IMR-90 (cell line): ENCODE measurements around the gene ZDHHC8. TPM values are rescaled to one million over a fixed set of nuclear protein-coding genes. Genes with fewer than 3 reads are reported as not detected.

Experiments used
- ATAC-seq: fragments of 200-7000 bp; cut with Tn5 transposase; 2 replicates; pipeline ENCODE4 v1.9.1; 2020; ENCODE audit warnings: low read depth, mild to moderate bottlenecking, moderate library complexity
- BruUV-seq: library from RNA; stranded (reverse); fragments of 400-500 nt; replicated peaks from 2 replicates; lab custom pipeline; 2021; lab: Mats Ljungman, UMichigan
- CTCF ChIA-PET: fragments of 300-600 bp; formaldehyde crosslinking; extraction: SDS; loops from one replicate; lab custom pipeline; 2021; ENCODE audit warnings: antibody characterized with exemption; lab: Yijun Ruan, JAX
- POLR2A ChIA-PET: fragments of 300-600 bp; sonication (Branson Sonifier 250); formaldehyde crosslinking; loops from one replicate; lab custom pipeline; 2022; ENCODE audit warnings: antibody characterized with exemption; ENCODE audit not compliant: unreplicated experiment; lab: Charles Lee
- DNase-seq: peaks from one replicate; pipeline ENCODE4 v3.0.0; 2013
- H2AFZ ChIP-seq: replicated peaks from 2 replicates; pipeline ENCODE3; 2013; ENCODE audit warnings: low read length, mild to moderate bottlenecking; ENCODE audit not compliant: poor library complexity
- H2AK5ac ChIP-seq: 2 replicates; pipeline ENCODE4 v1.6.1; 2013; ENCODE audit warnings: low read depth, low read length, inconsistent platforms
- H2AK9ac ChIP-seq: replicated peaks from 2 replicates; pipeline ENCODE3; 2013; ENCODE audit warnings: mild to moderate bottlenecking, low read depth, low read length, moderate library complexity; ENCODE audit not compliant: poor library complexity
- H2BK120ac ChIP-seq: 2 replicates; pipeline ENCODE4 v1.6.1; 2013; ENCODE audit warnings: low read depth, low read length, inconsistent platforms
- H2BK15ac ChIP-seq: 3 replicates; pipeline ENCODE4 v1.6.1; 2013; ENCODE audit warnings: low read depth, low read length, inconsistent platforms
- H2BK20ac ChIP-seq: 2 replicates; pipeline ENCODE4 v1.6.1; 2013; ENCODE audit warnings: low read depth, mild to moderate bottlenecking, inconsistent platforms, low read length, moderate library complexity
- H2BK5ac ChIP-seq: 2 replicates; pipeline ENCODE4 v1.6.1; 2013; ENCODE audit warnings: mild to moderate bottlenecking, low read depth, low read length, inconsistent platforms; ENCODE audit not compliant: poor library complexity, severe bottlenecking
- H3K14ac ChIP-seq: replicated peaks from 2 replicates; pipeline ENCODE4 v1.6.1; 2013; ENCODE audit warnings: low read depth, low read length, inconsistent platforms
- H3K18ac ChIP-seq: 2 replicates; pipeline ENCODE4 v1.6.1; 2013; ENCODE audit warnings: low read depth, low read length, control low read depth
- H3K23ac ChIP-seq: 2 replicates; pipeline ENCODE4 v1.6.1; 2013; ENCODE audit warnings: low read depth, low read length, inconsistent platforms
- H3K27ac ChIP-seq: 2 replicates; pipeline ENCODE4 v1.5.1; 2013; ENCODE audit warnings: mild to moderate bottlenecking, control low read depth, low read length; ENCODE audit not compliant: insufficient read depth
- H3K27me3 ChIP-seq: 2 replicates; pipeline ENCODE4 v1.6.1; 2013; ENCODE audit warnings: low read length; ENCODE audit not compliant: control insufficient read depth, insufficient read depth
- H3K36me3 ChIP-seq: 2 replicates; pipeline ENCODE4 v1.6.1; 2013; ENCODE audit warnings: low read length, mixed read lengths; ENCODE audit not compliant: control insufficient read depth, insufficient read depth
- H3K4ac ChIP-seq: 2 replicates; pipeline ENCODE4 v1.6.1; 2013; ENCODE audit warnings: low read depth, low read length, inconsistent platforms
- H3K4me1 ChIP-seq: 2 replicates; pipeline ENCODE4 v1.6.1; 2013; ENCODE audit warnings: low read length, mixed read lengths; ENCODE audit not compliant: control insufficient read depth, insufficient read depth
- H3K4me2 ChIP-seq: 2 replicates; pipeline ENCODE4 v1.6.1; 2013; ENCODE audit warnings: low read depth, mild to moderate bottlenecking, control low read depth, low read length, moderate library complexity
- H3K4me3 ChIP-seq: 2 replicates; pipeline ENCODE4 v1.5.1; 2013; ENCODE audit warnings: low read depth, mild to moderate bottlenecking, control low read depth, low read length, moderate library complexity; ENCODE audit not compliant: insufficient read depth
- H3K56ac ChIP-seq: 2 replicates; pipeline ENCODE4 v1.6.1; 2013; ENCODE audit warnings: low read length, inconsistent platforms; ENCODE audit not compliant: insufficient read depth; ENCODE audit errors: extremely low read depth
- H3K79me1 ChIP-seq, 2 experiments: 2 replicates each; pipeline ENCODE4 v1.6.1; 2013; ENCODE audit warnings: low read length in 2 of 2, inconsistent platforms in 1 of 2, low read depth in 1 of 2
- H3K9ac ChIP-seq: 2 replicates; pipeline ENCODE4 v1.6.1; 2013; ENCODE audit warnings: low read depth, low read length, control low read depth
- H3K9me1 ChIP-seq: 2 replicates; pipeline ENCODE4 v1.6.1; 2013; ENCODE audit warnings: low read length, inconsistent platforms; ENCODE audit not compliant: insufficient read depth
- H3K9me3 ChIP-seq: 2 replicates; pipeline ENCODE4 v1.6.1; 2013; ENCODE audit warnings: low read length; ENCODE audit not compliant: control insufficient read depth, insufficient read depth
- H4K20me1 ChIP-seq: 2 replicates; pipeline ENCODE4 v1.6.1; 2013; ENCODE audit warnings: low read length, inconsistent platforms; ENCODE audit not compliant: insufficient read depth
- H4K5ac ChIP-seq: 2 replicates; pipeline ENCODE4 v1.6.1; 2013; ENCODE audit warnings: mild to moderate bottlenecking, low read depth, low read length, control low read depth
- H4K8ac ChIP-seq, 2 experiments: 2 replicates each; pipeline ENCODE4 v1.6.1; 2013; ENCODE audit warnings: low read depth in 2 of 2, low read length in 2 of 2, control low read depth in 1 of 2, inconsistent platforms in 1 of 2
- H4K91ac ChIP-seq: 2 replicates; pipeline ENCODE4 v1.6.1; 2013; ENCODE audit warnings: low read depth, low read length, inconsistent platforms; ENCODE audit not compliant: insufficient read depth
- CEBPB ChIP-seq: IDR thresholded peaks from 2 replicates; pipeline ENCODE4 v1.6.1; 2012; ENCODE audit warnings: low read depth, low read length, improper control_type of control experiment
- MXI1 ChIP-seq: IDR thresholded peaks from 2 replicates; pipeline ENCODE4 v1.6.1; 2012; ENCODE audit warnings: low read depth, mild to moderate bottlenecking, low read length, moderate library complexity, borderline replicate concordance
- POLR2A ChIP-seq: IDR thresholded peaks from 2 replicates; pipeline ENCODE4 v1.6.1; 2012; ENCODE audit warnings: mild to moderate bottlenecking, low read depth, low read length
- SMC3 ChIP-seq: fragments of 150-350 bp; IDR thresholded peaks from 2 replicates; pipeline ENCODE4 v1.6.1; 2016; ENCODE audit warnings: low read depth, mild to moderate bottlenecking, antibody characterized with exemption, low read length, moderate library complexity
- WGBS, 2 experiments: methylation state at CpG; one replicate each; pipeline versions ENCODE4 v1.1.5 to v1.1.7; 2013; ENCODE audit warnings: missing lambda C conversion rate in 2 of 2; ENCODE audit not compliant: insufficient read length in 1 of 2; ENCODE audit errors: extremely low coverage in 2 of 2; 5-methylcytosine and 5-hydroxymethylcytosine counted together
- dilution Hi-C: fragments of 300-500 bp; cut with HindIII; formaldehyde crosslinking; loops from one replicate; pipeline ENCODE4 v1.14.3; 2018; ENCODE audit warnings: low sequenced_read_pairs; ENCODE audit not compliant: unreplicated experiment
- in situ Hi-C: fragments of 300-500 bp; cut with MboI; formaldehyde crosslinking; loops from 3 replicates; pipeline ENCODE4 v1.14.3; 2019; ENCODE audit warnings: low sequenced_read_pairs, inconsistent platforms, mixed read lengths
- intact Hi-C: fragments of 100-400 bp; cut with micrococcal nuclease; formaldehyde crosslinking; loops from 2 replicates; pipeline ENCODE4 v1.10.0; 2022
- polyA plus RNA-seq, 3 experiments: library from polyadenylated mRNA; depleted of rRNA; stranded (reverse); fragments of >200 nt; gene quantifications; 2 replicates each; pipeline ENCODE4 v1.2.3, GENCODE V29; 2012; ENCODE audit warnings: low replicate concordance in 1 of 3
- total RNA-seq: library from RNA; depleted of rRNA; stranded (reverse); fragments of >200 nt; gene quantifications from 2 replicates; pipeline ENCODE4 v1.2.3, GENCODE V29; 2012

ZDHHC8 gene
- total and polyA plus RNA-seq, 2 of the 4 experiments (the other 2 are of a cell fraction), result 2.5 to 72.6 TPM

- Histone ChIP-seq H2AK9ac (no peak overlapping the region), H3K4me3 (no peak overlapping the region), H4K20me1 (peaks cover 65% of the 10 kb centered on the region), H2AFZ (no peak overlapping the region), H2BK120ac (no peak overlapping the region), H2AK5ac (no peak overlapping the region), H3K4me1 (peaks cover 11% of the 10 kb centered on the region), H2BK20ac (no peak overlapping the region), H3K14ac (no peak overlapping the region), H3K23ac (no peak overlapping the region), H3K9me3 (no peaks in the 10 kb centered on the region), H2BK5ac (no peak overlapping the region), H3K9me1 (peaks cover 5% of the 10 kb centered on the region), H3K56ac (no peak overlapping the region), H2BK15ac (no peak overlapping the region), H3K4me2 (no peak overlapping the region), H3K36me3 (peaks cover 79% of the 10 kb centered on the region), H3K27ac (no peak overlapping the region), H4K91ac (no peak overlapping the region), H4K5ac (no peak overlapping the region), H3K4ac (no peak overlapping the region), H3K18ac (no peak overlapping the region), H3K27me3 (no peaks in the 10 kb centered on the region), H3K9ac (no peak overlapping the region), H4K8ac (no peak overlapping the region), H3K79me1 (peaks cover 35 to 85% of the 10 kb centered on the region in 2 experiments)
- dilution Hi-C loops (no loop called here), in situ Hi-C loops (no loop called here), intact Hi-C loops (no loop called here)
- ChIA-PET POLR2A (no interaction called here), CTCF (no interaction called here)
- 97% methylated on average over 12 of the region's 17 CpGs; no CpG with 5 or more reads in 1 of the 2 experiments for WGBS, 2 experiments
- ATAC-seq (no peak), DNase-seq (no peak)
- TF ChIP-seq MXI1 (no peak), POLR2A (no peak), CEBPB (no peak), SMC3 (no peak)
- no TSS peak for BruUV-seq
These were observed 42.2 kb upstream of the ZDHHC8 start for GRCh38 chr22:20089226-20089976.
